ENCODE measurements around the gene S100PBP. TPM values are rescaled to one million over a fixed set of nuclear protein-coding genes. Genes with fewer than 3 reads are reported as not detected.

S100PBP gene
- polyA plus RNA-seq, 3 donors = 6.6 to 17.4 (median 7.1) TPM

DNA sequence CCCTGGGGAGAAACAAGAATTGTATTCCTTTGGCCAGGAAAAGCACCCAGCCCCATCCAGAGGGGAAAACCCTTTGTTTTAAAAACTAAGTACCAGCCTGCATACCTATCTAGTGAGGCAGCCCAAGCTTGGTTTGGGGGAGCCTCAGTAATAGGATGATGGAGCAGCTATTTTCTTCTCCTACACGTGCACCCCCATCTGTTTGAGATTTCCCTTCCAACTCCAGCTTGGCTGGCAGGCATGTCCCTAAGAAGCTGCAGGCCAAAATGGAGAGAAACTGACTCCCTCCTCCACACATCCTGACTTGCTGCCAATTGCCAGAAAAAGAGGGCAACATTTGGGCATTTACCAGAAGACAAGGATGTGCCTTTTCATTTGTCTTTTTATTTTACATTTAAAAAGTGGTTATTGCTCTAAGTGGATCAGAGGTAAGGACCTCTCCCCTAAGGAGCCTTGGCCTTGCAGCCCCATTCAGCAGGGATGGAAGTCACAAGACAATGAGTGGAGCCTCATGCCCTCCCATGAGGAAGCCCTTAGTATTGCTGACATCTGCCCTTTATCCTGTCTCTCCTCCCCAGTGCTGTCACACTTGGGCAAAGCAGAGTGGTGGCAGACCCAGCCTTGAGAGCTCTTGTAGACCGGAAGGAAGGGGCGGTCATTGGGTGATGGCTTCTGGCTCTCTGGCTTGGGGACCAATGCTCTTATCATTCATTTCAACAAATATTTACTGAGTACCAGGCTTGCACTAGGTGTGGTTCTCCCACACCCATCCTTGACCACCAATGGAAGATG lies 44.6 kb downstream of the S100PBP start:
- H3K4me1 ChIP-seq (ENCODE audit: control insufficient read depth in 1 of 2, insufficient read depth in 2 of 2, low read length in 2 of 2) = no peaks in the 10 kb centered on the region
- peaks cover 0 to 2% (median 0%) of the 10 kb centered on the region in 3 donors for H3K27me3 Mint-ChIP-seq (ENCODE audit: low read depth in 3 of 3)
- no peaks in the 10 kb centered on the region for H3K4me1 Mint-ChIP-seq
- no peaks in the 10 kb centered on the region for H3K79me2 ChIP-seq (ENCODE audit: insufficient read depth, low read length)
- no peak overlapping the region for H3K27ac ChIP-seq (ENCODE audit: low read depth in 1 of 2, low read length in 2 of 2)
- H3K4me2 ChIP-seq (replicated peaks; ENCODE audit: extremely low read depth, low read length, poor library complexity, severe bottlenecking) = no peak overlapping the region
- H3K27me3 ChIP-seq (ENCODE audit: control insufficient read depth in 2 of 2, insufficient read depth in 2 of 2, low read length in 2 of 2) = no peaks in the 10 kb centered on the region
- H3K36me3 Mint-ChIP-seq = peaks cover 49 to 50% of the 10 kb centered on the region in 2 donors
- H2AFZ ChIP-seq (ENCODE audit: insufficient read depth, low read depth, low read length, poor library complexity, severe bottlenecking) = no peak overlapping the region
- intact Hi-C loops (cut with micrococcal nuclease) = no loop called here
- no peaks in the 10 kb centered on the region for H4K20me1 ChIP-seq (ENCODE audit: insufficient read depth, low read length)
- no peak overlapping the region for H3K9ac ChIP-seq (ENCODE audit: insufficient read depth, low read length, poor library complexity, severe bottlenecking)
- no peak for DNase-seq
- peaks cover 28 to 68% of the 10 kb centered on the region in 2 donors for H3K36me3 ChIP-seq (replicated peaks in 1 of 2; ENCODE audit: control insufficient read depth in 1 of 2, insufficient read depth in 2 of 2, low read length in 2 of 2)
- H3K9me3 Mint-ChIP-seq = peaks cover 0 to 2% (median 0%) of the 10 kb centered on the region in 7 donors
- no peak overlapping the region for H3K4me3 Mint-ChIP-seq
- no peaks in the 10 kb centered on the region for H3K9me3 ChIP-seq (replicated peaks in 1 of 2; ENCODE audit: control insufficient read depth in 1 of 2, insufficient read depth in 1 of 2, low read length in 2 of 2)
- WGBS (ENCODE audit: insufficient coverage) = 100% methylated on average over 1 of the region's 3 CpGs
- TF ChIP-seq CTCF (IDR thresholded peaks at IDR 0.05) = no peak
- H3K27ac Mint-ChIP-seq = peak overlapping the region in 1 of 7 donors; percentile 22
- H3K4me3 ChIP-seq (replicated peaks in 1 of 3; ENCODE audit: low read depth in 2 of 3, low read length in 3 of 3) = no peak overlapping the region

DNA sequence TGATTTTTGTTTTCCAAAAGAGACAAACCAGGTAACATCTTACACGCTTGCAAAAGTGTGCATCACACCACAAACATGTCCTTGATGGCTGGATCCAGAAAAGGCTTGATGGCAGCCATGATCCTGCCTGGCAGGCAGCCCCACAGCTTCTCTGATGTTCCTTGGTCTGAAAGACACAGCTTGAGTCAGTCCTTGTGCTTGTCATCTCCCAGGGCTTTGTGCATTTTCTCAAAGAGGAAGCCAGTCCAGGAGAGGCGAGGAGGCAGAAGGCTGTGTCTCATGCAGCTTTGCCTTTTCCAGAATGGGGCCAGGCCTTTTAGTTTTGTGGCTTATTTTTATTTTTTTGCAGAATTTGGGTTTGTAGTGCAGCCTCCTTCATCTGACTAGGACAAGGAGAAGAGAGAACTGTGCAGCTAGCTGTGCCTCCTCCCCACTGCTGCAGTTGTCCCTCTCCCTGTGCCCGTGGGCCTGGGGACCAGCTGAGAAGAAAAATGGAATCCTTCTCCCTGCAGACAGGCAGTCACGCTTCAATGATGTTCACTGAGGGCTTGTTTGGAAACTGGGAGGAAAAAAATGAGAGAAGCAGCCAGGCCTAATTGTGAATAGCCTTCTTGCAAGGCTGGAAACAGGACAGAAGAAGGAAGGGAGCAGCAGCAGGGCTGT lies 45.9 kb downstream of the S100PBP start:
- H4K20me1 ChIP-seq (ENCODE audit: insufficient read depth, low read length) = no peaks in the 10 kb centered on the region
- no peak overlapping the region for H3K4me2 ChIP-seq (replicated peaks; ENCODE audit: extremely low read depth, low read length, poor library complexity, severe bottlenecking)
- 100% methylated on average over 3 of the region's 4 CpGs for WGBS (ENCODE audit: insufficient coverage)
- TF ChIP-seq CTCF (IDR thresholded peaks at IDR 0.05) = no peak
- DNase-seq = no peak
- H3K79me2 ChIP-seq (ENCODE audit: insufficient read depth, low read length) = no peaks in the 10 kb centered on the region
- H3K9me3 Mint-ChIP-seq = peaks cover 0 to 2% (median 0%) of the 10 kb centered on the region in 7 donors
- H3K27me3 Mint-ChIP-seq (ENCODE audit: low read depth in 3 of 3) = peaks cover 0 to 4% (median 2%) of the 10 kb centered on the region in 3 donors
- H2AFZ ChIP-seq (ENCODE audit: insufficient read depth, low read depth, low read length, poor library complexity, severe bottlenecking) = no peak overlapping the region
- H3K9ac ChIP-seq (ENCODE audit: insufficient read depth, low read length, poor library complexity, severe bottlenecking) = no peak overlapping the region
- no peak overlapping the region for H3K27ac ChIP-seq (ENCODE audit: low read depth in 1 of 2, low read length in 2 of 2)
- H3K36me3 ChIP-seq (replicated peaks in 1 of 2; ENCODE audit: control insufficient read depth in 1 of 2, insufficient read depth in 2 of 2, low read length in 2 of 2) = peaks cover 16 to 56% of the 10 kb centered on the region in 2 donors
- no peaks in the 10 kb centered on the region for H3K4me1 Mint-ChIP-seq
- H3K27ac Mint-ChIP-seq = peak overlapping the region in 1 of 7 donors; percentile 6
- no peaks in the 10 kb centered on the region for H3K9me3 ChIP-seq (replicated peaks in 1 of 2; ENCODE audit: control insufficient read depth in 1 of 2, insufficient read depth in 1 of 2, low read length in 2 of 2)
- H3K4me3 ChIP-seq (replicated peaks in 1 of 3; ENCODE audit: low read depth in 2 of 3, low read length in 3 of 3) = no peak overlapping the region
- no peaks in the 10 kb centered on the region for H3K27me3 ChIP-seq (ENCODE audit: control insufficient read depth in 2 of 2, insufficient read depth in 2 of 2, low read length in 2 of 2)
- no peaks in the 10 kb centered on the region for H3K4me1 ChIP-seq (ENCODE audit: control insufficient read depth in 1 of 2, insufficient read depth in 2 of 2, low read length in 2 of 2)
- intact Hi-C loops (cut with micrococcal nuclease) = no loop called here
- H3K36me3 Mint-ChIP-seq = peaks cover 40 to 46% of the 10 kb centered on the region in 2 donors
- H3K4me3 Mint-ChIP-seq = no peak overlapping the region
